OCI-LY1 (cell line): ENCODE results near the gene CAMTA1.

Experiments used
- H2AFZ ChIP-seq: fragments of 200-600 bp; sonication (generic), shearing (Covaris generic); 2 replicates; pipeline ENCODE4 v1.6.0; 2014; ENCODE audit warnings: antibody characterized with exemption, mild to moderate bottlenecking, low read length
- H3F3A ChIP-seq: fragments of 200-600 bp; sonication (generic), shearing (Covaris generic); 2 replicates; pipeline ENCODE4 v1.6.0; 2014; ENCODE audit warnings: mild to moderate bottlenecking, antibody characterized with exemption, low read length, moderate library complexity; ENCODE audit not compliant: insufficient read depth
- H3K27ac ChIP-seq: fragments of 200-600 bp; sonication (generic); 2 replicates; pipeline ENCODE4 v1.5.1; 2014; ENCODE audit warnings: low read length, mixed run types, mild to moderate bottlenecking, low read depth; ENCODE audit not compliant: poor library complexity, severe bottlenecking
- H3K27me3 ChIP-seq: fragments of 200-600 bp; sonication (generic); 2 replicates; pipeline ENCODE4 v1.6.0; 2014; ENCODE audit warnings: antibody characterized with exemption, mild to moderate bottlenecking, low read length, moderate library complexity; ENCODE audit not compliant: insufficient read depth
- H3K36me3 ChIP-seq: fragments of 200-600 bp; sonication (generic); 2 replicates; pipeline ENCODE4 v1.6.1; 2014; ENCODE audit warnings: mild to moderate bottlenecking, antibody characterized with exemption, low read length, moderate library complexity, mixed read lengths; ENCODE audit not compliant: insufficient read depth
- H3K4me1 ChIP-seq: fragments of 200-600 bp; sonication (generic); 2 replicates; pipeline ENCODE4 v1.5.1; 2014; ENCODE audit warnings: mild to moderate bottlenecking, low read length, moderate library complexity; ENCODE audit not compliant: insufficient read depth, severe bottlenecking
- H3K4me2 ChIP-seq: fragments of 200-600 bp; sonication (generic), shearing (Covaris generic); 2 replicates; pipeline ENCODE4 v1.6.1; 2014; ENCODE audit warnings: low read length
- H3K4me3 ChIP-seq: fragments of 200-600 bp; sonication (generic); 2 replicates; pipeline ENCODE4 v1.5.1; 2014; ENCODE audit warnings: low read length, low read depth, mild to moderate bottlenecking, mixed read lengths; ENCODE audit not compliant: poor library complexity, severe bottlenecking
- H3K79me2 ChIP-seq: fragments of 200-600 bp; shearing (Covaris generic); 2 replicates; pipeline ENCODE4 v1.6.1; 2016; ENCODE audit warnings: mixed run types, low read length, mixed read lengths; ENCODE audit not compliant: insufficient read depth
- H3K9ac ChIP-seq: fragments of 200-600 bp; sonication (generic), shearing (Covaris generic); 2 replicates; pipeline ENCODE4 v1.6.1; 2014; ENCODE audit warnings: mild to moderate bottlenecking, low read length, mixed read lengths
- H3K9me2 ChIP-seq: fragments of 200-600 bp; sonication (generic), shearing (Covaris generic); 2 replicates; pipeline ENCODE4 v1.6.1; 2014; ENCODE audit warnings: low read depth, mild to moderate bottlenecking, low read length, mixed read lengths
- H3K9me3 ChIP-seq: fragments of 200-600 bp; shearing (Covaris generic); 2 replicates; pipeline ENCODE4 v1.6.1; 2014; ENCODE audit warnings: low read length, mixed read lengths
- H4K20me1 ChIP-seq: fragments of 200-600 bp; sonication (generic), shearing (Covaris generic); 2 replicates; pipeline ENCODE4 v1.6.0; 2016; ENCODE audit warnings: mild to moderate bottlenecking, low read length; ENCODE audit not compliant: insufficient read depth
- EZH2 ChIP-seq: fragments of 200-600 bp; sonication (generic), shearing (Covaris generic); IDR thresholded peaks from 2 replicates; pipeline ENCODE4 v1.8.0; 2017; ENCODE audit warnings: borderline replicate concordance, mixed run types, mild to moderate bottlenecking, antibody characterized with exemption, low read length, moderate library complexity, mixed read lengths
- TF ChIP-seq, protein P1 (sequence below): fragments of 200-600 bp; sonication (generic), shearing (Covaris generic); IDR thresholded peaks from 2 replicates; pipeline ENCODE4 v1.5.1; 2017; ENCODE audit warnings: mild to moderate bottlenecking, antibody characterized with exemption, low read length, moderate library complexity, mixed read lengths

CAMTA1 gene

DNA sequence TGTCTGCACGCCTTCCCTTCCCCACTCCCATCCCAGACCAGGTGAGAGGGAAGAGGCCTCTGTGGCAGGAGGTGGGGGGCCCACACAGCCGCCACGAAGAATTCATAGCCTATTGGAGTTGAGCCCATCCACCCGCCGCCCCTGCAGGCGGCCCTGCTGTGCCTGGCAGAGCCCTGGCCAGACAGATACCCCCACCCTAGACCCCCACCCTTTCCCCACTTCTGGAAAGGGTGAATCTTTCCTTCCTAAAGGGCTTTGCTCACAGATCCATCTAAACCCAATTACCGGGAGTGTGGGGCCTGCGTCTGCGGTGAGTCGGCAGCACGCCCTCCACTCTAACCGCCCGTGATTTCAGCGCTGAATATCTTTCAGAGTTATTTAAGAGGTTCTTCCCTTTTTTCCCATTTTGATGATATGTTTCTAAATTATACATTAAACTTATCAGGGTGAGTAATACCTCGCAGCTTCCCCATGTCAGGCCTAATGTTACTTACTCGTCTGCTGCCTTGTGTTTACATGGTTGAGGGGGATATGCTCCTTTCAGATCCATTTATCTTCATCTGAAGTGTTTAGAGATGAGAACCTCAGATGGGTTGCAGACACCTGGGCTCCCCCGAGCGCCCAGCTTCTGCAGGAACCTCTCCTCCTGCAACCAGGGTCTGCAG is 802.0 kb downstream of the CAMTA1 start:
- H3K4me2 ChIP-seq: no peak overlapping the region
- no peaks in the 10 kb centered on the region for H3K9me2 ChIP-seq
- H3K4me3 ChIP-seq: no peak overlapping the region
- H3K79me2 ChIP-seq: no peaks in the 10 kb centered on the region
- no peak overlapping the region for H3K27ac ChIP-seq
- no peaks in the 10 kb centered on the region for H4K20me1 ChIP-seq
- no peak overlapping the region for H2AFZ ChIP-seq
- H3K4me1 ChIP-seq: no peaks in the 10 kb centered on the region
- no peaks in the 10 kb centered on the region for H3K27me3 ChIP-seq
- H3K9me3 ChIP-seq: no peaks in the 10 kb centered on the region
- TF ChIP-seq EZH2: no peak
- TF ChIP-seq, protein P1, sequence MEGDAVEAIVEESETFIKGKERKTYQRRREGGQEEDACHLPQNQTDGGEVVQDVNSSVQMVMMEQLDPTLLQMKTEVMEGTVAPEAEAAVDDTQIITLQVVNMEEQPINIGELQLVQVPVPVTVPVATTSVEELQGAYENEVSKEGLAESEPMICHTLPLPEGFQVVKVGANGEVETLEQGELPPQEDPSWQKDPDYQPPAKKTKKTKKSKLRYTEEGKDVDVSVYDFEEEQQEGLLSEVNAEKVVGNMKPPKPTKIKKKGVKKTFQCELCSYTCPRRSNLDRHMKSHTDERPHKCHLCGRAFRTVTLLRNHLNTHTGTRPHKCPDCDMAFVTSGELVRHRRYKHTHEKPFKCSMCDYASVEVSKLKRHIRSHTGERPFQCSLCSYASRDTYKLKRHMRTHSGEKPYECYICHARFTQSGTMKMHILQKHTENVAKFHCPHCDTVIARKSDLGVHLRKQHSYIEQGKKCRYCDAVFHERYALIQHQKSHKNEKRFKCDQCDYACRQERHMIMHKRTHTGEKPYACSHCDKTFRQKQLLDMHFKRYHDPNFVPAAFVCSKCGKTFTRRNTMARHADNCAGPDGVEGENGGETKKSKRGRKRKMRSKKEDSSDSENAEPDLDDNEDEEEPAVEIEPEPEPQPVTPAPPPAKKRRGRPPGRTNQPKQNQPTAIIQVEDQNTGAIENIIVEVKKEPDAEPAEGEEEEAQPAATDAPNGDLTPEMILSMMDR: no peak
- H3F3A ChIP-seq: no peaks in the 10 kb centered on the region
- H3K36me3 ChIP-seq: no peaks in the 10 kb centered on the region
- no peak overlapping the region for H3K9ac ChIP-seq

DNA sequence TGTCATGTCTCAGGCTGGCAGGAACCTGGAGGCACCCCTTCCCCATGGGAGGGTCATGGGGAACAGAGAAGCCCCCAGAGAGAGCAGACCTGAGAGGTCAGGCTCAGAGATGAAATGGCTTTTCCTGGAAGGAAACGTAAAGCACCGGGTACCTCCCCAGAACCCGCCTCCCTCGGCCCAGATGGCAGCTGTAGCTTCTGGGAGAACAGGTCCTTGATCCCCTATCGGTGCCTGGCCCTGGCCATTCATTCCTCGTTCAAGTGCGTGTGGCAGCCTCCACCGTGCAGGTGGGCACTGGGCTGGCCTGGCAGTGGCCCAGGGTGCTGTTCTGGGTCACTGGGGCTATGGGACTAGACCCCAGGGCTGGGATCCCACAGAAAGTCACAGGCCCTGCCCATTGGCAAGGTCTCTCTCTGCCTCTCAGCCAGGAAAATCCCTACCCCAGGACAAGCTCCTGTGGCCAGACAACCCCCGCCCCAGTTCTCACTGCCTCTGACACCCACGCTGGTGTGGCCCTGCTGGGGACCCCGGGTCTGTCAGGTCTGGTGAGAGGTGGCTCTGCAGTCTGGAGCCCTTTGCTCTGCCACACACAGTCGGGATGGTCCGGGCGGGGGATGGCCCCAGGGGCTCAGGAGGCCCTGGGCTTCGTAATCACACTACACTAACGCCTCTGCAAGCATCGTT is 802.7 kb downstream of the CAMTA1 start:
- H4K20me1 ChIP-seq: no peaks in the 10 kb centered on the region
- H3K27me3 ChIP-seq: no peaks in the 10 kb centered on the region
- no peak overlapping the region for H3K27ac ChIP-seq
- no peaks in the 10 kb centered on the region for H3F3A ChIP-seq
- H3K4me1 ChIP-seq: no peaks in the 10 kb centered on the region
- H3K9ac ChIP-seq: no peak overlapping the region
- H3K36me3 ChIP-seq: no peaks in the 10 kb centered on the region
- TF ChIP-seq, protein P1: no peak
- no peak for TF ChIP-seq EZH2
- H3K79me2 ChIP-seq: no peaks in the 10 kb centered on the region
- no peaks in the 10 kb centered on the region for H3K9me3 ChIP-seq
- H3K4me2 ChIP-seq: no peak overlapping the region
- no peak overlapping the region for H2AFZ ChIP-seq
- no peaks in the 10 kb centered on the region for H3K9me2 ChIP-seq
- no peak overlapping the region for H3K4me3 ChIP-seq

DNA sequence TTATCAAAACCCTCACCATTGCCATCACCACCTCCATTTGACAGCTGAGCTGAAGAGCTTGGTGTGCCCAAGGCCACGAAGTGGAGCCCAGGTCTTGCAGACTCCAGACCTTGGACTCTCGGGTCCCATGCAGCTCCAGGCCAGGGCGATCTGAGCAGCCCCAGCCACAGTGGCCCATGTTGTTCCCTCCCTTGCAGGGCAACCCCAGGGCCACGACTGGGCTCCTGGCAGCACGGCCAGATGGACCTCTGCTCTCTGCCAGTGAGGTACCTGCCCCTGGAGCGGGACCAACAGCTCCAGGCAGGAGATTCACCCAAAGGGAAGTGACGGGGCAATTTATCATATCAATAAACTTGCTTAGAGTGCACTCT is 803.2 kb downstream of the CAMTA1 start:
- H3K9me3 ChIP-seq: no peaks in the 10 kb centered on the region
- H3K4me3 ChIP-seq: no peak overlapping the region
- no peaks in the 10 kb centered on the region for H3F3A ChIP-seq
- no peaks in the 10 kb centered on the region for H3K4me1 ChIP-seq
- no peaks in the 10 kb centered on the region for H3K27me3 ChIP-seq
- H4K20me1 ChIP-seq: no peaks in the 10 kb centered on the region
- H3K9me2 ChIP-seq: no peaks in the 10 kb centered on the region
- H2AFZ ChIP-seq: no peak overlapping the region
- H3K27ac ChIP-seq: no peak overlapping the region
- no peaks in the 10 kb centered on the region for H3K36me3 ChIP-seq
- no peak overlapping the region for H3K4me2 ChIP-seq
- H3K79me2 ChIP-seq: no peaks in the 10 kb centered on the region
- no peak for TF ChIP-seq EZH2
- TF ChIP-seq, protein P1: no peak
- H3K9ac ChIP-seq: no peak overlapping the region
